HG02840 (cell line): ENCODE results near the gene NTNG2.
A peak's percentile ranks its signal among the peaks of the same experiment; 100 is the strongest.

Experiments
- ATAC-seq: cut with Tn5 transposase; IDR thresholded peaks from one replicate; pipeline ENCODE4 v1.9.1; 2021; ENCODE audit warnings: mild to moderate bottlenecking, moderate library complexity, moderate number of reproducible peaks; ENCODE audit not compliant: unreplicated experiment, low FRiP score

The NTNG2 gene

GRCh38 chr9:132232522-132232921 lies 70.7 kb downstream of the NTNG2 start:
- ATAC-seq: no peak

GRCh38 chr9:132233138-132233537 lies 71.3 kb downstream of the NTNG2 start:
- ATAC-seq: no peak

GRCh38 chr9:132234535-132234934 lies 72.7 kb downstream of the NTNG2 start:
- ATAC-seq: no peak

- ATAC-seq: no peak
Measured at GRCh38 chr9:132235125-132235524, 73.3 kb downstream of the NTNG2 start.

- ATAC-seq: no peak
Measured at GRCh38 chr9:132235894-132236661, 74.2 kb downstream of the NTNG2 start.

GRCh38 chr9:132236662-132237311 lies 74.9 kb downstream of the NTNG2 start:
- ATAC-seq: no peak

GRCh38 chr9:132237481-132237880 lies 75.6 kb downstream of the NTNG2 start:
- ATAC-seq: no peak

GRCh38 chr9:132238026-132238972 lies 76.4 kb downstream of the NTNG2 start:
- no peak for ATAC-seq

- ATAC-seq: no peak
Measured at GRCh38 chr9:132238992-132239391, 77.1 kb downstream of the NTNG2 start.

GRCh38 chr9:132239518-132239917 lies 77.7 kb downstream of the NTNG2 start:
- ATAC-seq: no peak

- ATAC-seq: no peak
Measured at GRCh38 chr9:132239999-132240840, 78.4 kb downstream of the NTNG2 start.

- peak; percentile 58 for ATAC-seq
Measured at GRCh38 chr9:132240841-132241482, 79.1 kb downstream of the NTNG2 start.

- peak; percentile 9 for ATAC-seq
Measured at GRCh38 chr9:132241483-132241839, 79.6 kb downstream of the NTNG2 start.

- no peak for ATAC-seq
Measured at GRCh38 chr9:132241840-132242620, 80.2 kb downstream of the NTNG2 start.

- no peak for ATAC-seq
Measured at GRCh38 chr9:132242621-132243155, 80.8 kb downstream of the NTNG2 start.

- ATAC-seq: no peak
Measured at GRCh38 chr9:132243156-132244074, 81.6 kb downstream of the NTNG2 start.

- no peak for ATAC-seq
Measured at GRCh38 chr9:132244582-132245455, 83.0 kb downstream of the NTNG2 start.
